GM23248 (cell line): ENCODE results near the gene NTRK2. TPM values are rescaled to one million over a fixed set of nuclear protein-coding genes. Genes with fewer than 3 reads are reported as not detected.

Experiments used
- DNase-seq: peaks from one replicate; pipeline ENCODE4 v3.0.0-alpha.2; 2015
- H2AFZ ChIP-seq: fragments of 200-600 bp; sonication (generic); 2 replicates; pipeline ENCODE4 v1.6.1; 2016; ENCODE audit warnings: antibody characterized with exemption
- H3F3A ChIP-seq: fragments of 200-600 bp; sonication (generic); 2 replicates; pipeline ENCODE4 v1.6.1; 2016; ENCODE audit warnings: mild to moderate bottlenecking, antibody characterized with exemption, mixed run types; ENCODE audit not compliant: insufficient read depth
- H3K27ac ChIP-seq: fragments of 200-600 bp; sonication (generic); 2 replicates; pipeline ENCODE4 v1.5.1; 2016; ENCODE audit warnings: mild to moderate bottlenecking
- H3K27me3 ChIP-seq: fragments of 200-600 bp; sonication (generic); replicated peaks from 2 replicates; pipeline ENCODE4 v1.6.1; 2016; ENCODE audit warnings: mild to moderate bottlenecking; ENCODE audit not compliant: insufficient read depth
- H3K36me3 ChIP-seq: fragments of 200-600 bp; sonication (generic); 2 replicates; pipeline ENCODE4 v1.6.1; 2016; ENCODE audit warnings: low read depth, mild to moderate bottlenecking
- H3K4me1 ChIP-seq: fragments of 200-600 bp; sonication (generic); 2 replicates; pipeline ENCODE4 v1.6.1; 2016; ENCODE audit warnings: mild to moderate bottlenecking; ENCODE audit not compliant: insufficient read depth
- H3K4me2 ChIP-seq: fragments of 200-600 bp; sonication (generic); one replicate; pipeline ENCODE4 v1.6.1; 2016; ENCODE audit warnings: mild to moderate bottlenecking; ENCODE audit not compliant: unreplicated experiment
- H3K4me3 ChIP-seq: fragments of 200-600 bp; sonication (generic); 2 replicates; pipeline ENCODE4 v1.5.1; 2016; ENCODE audit warnings: mild to moderate bottlenecking
- H3K79me2 ChIP-seq: fragments of 200-600 bp; sonication (generic); 2 replicates; pipeline ENCODE4 v1.6.1; 2016; ENCODE audit warnings: mild to moderate bottlenecking; ENCODE audit not compliant: insufficient read depth
- H3K9ac ChIP-seq: fragments of 200-600 bp; sonication (generic); 2 replicates; pipeline ENCODE4 v1.6.1; 2016; ENCODE audit warnings: mild to moderate bottlenecking
- H3K9me2 ChIP-seq: fragments of 200-600 bp; sonication (generic); 2 replicates; pipeline ENCODE4 v1.6.1; 2016; ENCODE audit warnings: mixed run types, mild to moderate bottlenecking, moderate library complexity; ENCODE audit not compliant: insufficient read depth
- H3K9me3 ChIP-seq: fragments of 200-600 bp; sonication (generic); one replicate; pipeline ENCODE4 v1.6.1; 2017; ENCODE audit warnings: low read depth
- H4K20me1 ChIP-seq: fragments of 200-600 bp; sonication (generic); 2 replicates; pipeline ENCODE4 v1.6.0; 2016; ENCODE audit not compliant: insufficient read depth
- EZH2 ChIP-seq: fragments of 200-600 bp; sonication (generic); IDR thresholded peaks from 2 replicates; pipeline ENCODE4 v1.6.1; 2018; ENCODE audit warnings: antibody characterized with exemption, mild to moderate bottlenecking; ENCODE audit not compliant: insufficient read depth, poor library complexity, severe bottlenecking
- EZH2phosphoT487 ChIP-seq: fragments of 200-600 bp; sonication (generic); IDR thresholded peaks from 2 replicates; pipeline ENCODE4 v1.6.1; 2018; ENCODE audit warnings: antibody characterized with exemption, moderate library complexity, mild to moderate bottlenecking, low read depth; ENCODE audit not compliant: insufficient read depth
- WGBS, 2 experiments: methylation state at CpG; one replicate each; pipeline ENCODE4 v1.1.6; 2015 to 2017; ENCODE audit warnings: low lambda C conversion rate in 2 of 2, low coverage in 1 of 2; ENCODE audit errors: missing lambda C conversion rate in 2 of 2; 5-methylcytosine and 5-hydroxymethylcytosine counted together
- in situ Hi-C: fragments of 300-500 bp; cut with MboI; formaldehyde crosslinking; loops from 2 replicates; pipeline ENCODE4 v1.15.0; 2020
- polyA plus RNA-seq: library from polyadenylated mRNA; unstranded; fragments of >200 nt; fragmentation: Nextera tagmentation; extraction: Ambion mirVana; gene quantifications from 2 replicates; pipeline ENCODE4 v1.2.1, GENCODE V29; 2016
- total RNA-seq: library from RNA; depleted of rRNA; stranded (reverse); fragments of >200 nt; shearing (Covaris generic); gene quantifications from 2 replicates; pipeline ENCODE4 v1.2.3, GENCODE V29; 2014

Gene NTRK2
- total and polyA plus RNA-seq, 2 experiments from 2014 or later, result not detected

DNA sequence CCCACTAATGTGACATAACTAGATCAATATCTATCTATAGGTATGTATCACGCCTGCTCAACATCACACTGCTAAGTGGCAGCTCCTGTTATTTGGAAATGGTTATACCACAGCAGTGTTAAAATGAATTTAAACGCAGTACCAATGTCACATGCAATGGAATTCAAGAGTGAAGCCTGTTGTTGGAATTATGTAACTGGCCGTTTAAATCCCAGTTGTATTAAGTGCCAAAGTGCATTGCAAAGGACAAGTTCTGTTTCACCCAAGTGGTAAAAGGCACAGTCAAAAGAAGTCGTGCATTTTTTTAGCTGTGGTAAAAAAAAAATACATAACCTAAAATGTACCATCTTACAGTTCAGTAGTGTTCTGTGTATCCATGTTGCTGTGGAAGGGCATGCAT lies 4.3 kb downstream of the NTRK2 start:
- DNase-seq, result no peak
- peaks cover 47% of the 10 kb centered on the region for H3K27me3 ChIP-seq
- no peaks in the 10 kb centered on the region for H3K9me3 ChIP-seq
- H3K9me2 ChIP-seq, result no peaks in the 10 kb centered on the region
- H3K4me1 ChIP-seq, result no peaks in the 10 kb centered on the region
- H3K4me3 ChIP-seq, result no peak overlapping the region
- H3K79me2 ChIP-seq, result no peaks in the 10 kb centered on the region
- in situ Hi-C loops, result no loop called here
- H4K20me1 ChIP-seq, result no peaks in the 10 kb centered on the region
- no peak for TF ChIP-seq EZH2
- no peak for TF ChIP-seq EZH2phosphoT487
- no peak overlapping the region for H3K4me2 ChIP-seq
- 14% methylated on average over 4 of the region's 4 CpGs for WGBS, 2 experiments
- H2AFZ ChIP-seq, result no peak overlapping the region
- no peak overlapping the region for H3K27ac ChIP-seq
- no peak overlapping the region for H3K9ac ChIP-seq
- H3F3A ChIP-seq, result no peaks in the 10 kb centered on the region
- H3K36me3 ChIP-seq, result no peaks in the 10 kb centered on the region

DNA sequence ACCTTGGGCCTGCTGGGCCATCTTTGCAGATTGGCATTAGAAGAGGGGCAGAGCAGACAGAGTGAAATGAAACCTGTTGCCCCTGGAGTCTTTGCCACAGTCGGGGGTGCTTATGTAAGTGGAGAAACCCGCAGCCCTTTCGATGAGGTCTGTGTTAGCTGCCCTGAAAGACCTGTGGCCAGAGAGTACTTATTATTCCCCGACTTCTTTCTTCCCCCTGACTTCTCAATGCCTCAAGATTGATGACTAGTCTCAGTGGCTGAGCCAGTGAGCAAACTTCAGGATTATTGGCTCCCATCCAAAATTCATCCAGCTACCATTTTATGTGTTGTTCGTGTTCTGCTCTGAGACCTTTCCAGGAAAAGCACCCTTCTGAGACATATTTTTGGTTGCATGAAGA lies 7.6 kb downstream of the NTRK2 start:
- 49 to 61% methylated on average over 5 of the region's 5 CpGs for WGBS, 2 experiments
- Histone ChIP-seq H3K4me1 (no peaks in the 10 kb centered on the region), H4K20me1 (no peaks in the 10 kb centered on the region), H3K9me2 (no peaks in the 10 kb centered on the region), H3K4me3 (no peak overlapping the region), H3K9me3 (no peaks in the 10 kb centered on the region), H3K27me3 (peaks cover 17% of the 10 kb centered on the region; the same call in 1 of the 2 replicates), H3K36me3 (no peaks in the 10 kb centered on the region), H3K4me2 (no peak overlapping the region), H3F3A (no peaks in the 10 kb centered on the region), H3K9ac (no peak overlapping the region), H3K27ac (no peak overlapping the region), H2AFZ (no peak overlapping the region), H3K79me2 (no peaks in the 10 kb centered on the region)
- DNase-seq, result peak; percentile 5
- TF ChIP-seq EZH2 (no peak), EZH2phosphoT487 (no peak)
- in situ Hi-C loops, result loop anchor here (25.0 kb wide), 1 partner anchor 585 kb away; no protein-coding TSS in a partner anchor

DNA sequence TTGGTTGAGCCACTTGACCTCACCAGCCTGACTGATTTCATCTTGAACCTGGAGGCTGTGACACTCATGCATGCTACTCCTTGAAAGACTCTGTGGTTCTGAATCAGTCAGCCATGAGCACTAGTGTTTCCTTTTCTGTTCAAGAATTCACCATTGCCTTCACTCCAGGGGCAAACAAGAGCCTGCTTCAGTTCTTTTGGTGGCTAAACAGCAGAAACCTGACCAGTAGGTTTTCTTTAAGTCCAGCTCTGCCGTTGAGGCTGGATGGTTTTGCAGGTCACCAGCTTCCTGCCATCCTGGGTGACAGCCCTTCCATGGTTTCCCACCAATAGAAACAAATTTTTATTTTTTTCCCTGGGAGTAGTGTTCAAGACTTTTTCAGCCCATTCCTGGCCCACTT lies 10.0 kb downstream of the NTRK2 start:
- Histone ChIP-seq H3K4me3 (no peak overlapping the region), H3K4me2 (no peak overlapping the region), H3K9ac (no peak overlapping the region), H4K20me1 (no peaks in the 10 kb centered on the region), H3K4me1 (no peaks in the 10 kb centered on the region), H2AFZ (no peak overlapping the region), H3K27ac (no peak overlapping the region), H3K79me2 (no peaks in the 10 kb centered on the region), H3F3A (no peaks in the 10 kb centered on the region), H3K36me3 (no peaks in the 10 kb centered on the region), H3K9me2 (no peaks in the 10 kb centered on the region), H3K9me3 (no peaks in the 10 kb centered on the region), H3K27me3 (no peaks in the 10 kb centered on the region)
- no peak for TF ChIP-seq EZH2phosphoT487
- no peak for TF ChIP-seq EZH2
- in situ Hi-C loops, result loop anchor here (25.0 kb wide), 1 partner anchor 583 kb away; no protein-coding TSS in a partner anchor
- DNase-seq, result no peak
- 41 to 43% methylated on average over 1 of the region's 1 CpG for WGBS, 2 experiments

DNA sequence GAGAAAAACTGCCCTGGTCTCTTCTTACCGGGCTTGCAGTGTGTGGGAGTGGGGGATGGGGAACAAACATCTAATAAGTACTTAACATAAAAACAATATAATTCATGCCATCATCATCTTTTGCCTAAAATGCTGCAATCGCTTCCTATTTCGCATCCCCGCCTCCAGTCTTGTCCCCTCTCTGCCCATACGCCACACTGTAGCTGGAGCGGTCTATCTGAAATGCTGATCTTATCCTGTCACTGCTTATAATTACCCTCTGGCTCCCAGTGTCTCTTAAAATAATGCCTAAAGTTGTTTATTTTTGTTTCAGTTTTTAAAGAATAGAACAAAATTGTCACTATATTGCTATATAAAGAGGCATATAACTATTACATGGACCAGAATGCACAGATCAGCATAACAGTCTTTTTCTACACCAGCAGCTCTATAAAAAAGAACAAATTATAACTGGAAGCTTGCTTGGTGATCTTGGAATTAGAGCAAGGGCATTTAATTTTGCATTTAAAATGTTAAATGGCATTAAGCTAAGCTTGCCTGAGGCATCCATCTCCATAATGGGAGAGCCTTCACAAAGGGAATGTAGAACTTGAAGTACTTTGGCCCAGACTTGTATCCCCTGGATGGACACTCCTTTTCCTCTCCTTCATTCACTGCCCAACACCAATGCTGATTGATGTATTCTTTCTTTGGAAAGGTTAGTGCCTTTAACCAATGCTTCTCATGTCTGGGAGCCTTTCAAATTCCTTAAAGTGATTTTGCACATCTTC lies 12.2 kb downstream of the NTRK2 start:
- DNase-seq, result no peak
- Histone ChIP-seq H3K9me2 (no peaks in the 10 kb centered on the region), H3K9ac (no peak overlapping the region), H3K4me1 (no peaks in the 10 kb centered on the region), H3K27ac (no peak overlapping the region), H3K9me3 (no peaks in the 10 kb centered on the region), H3K4me2 (no peak overlapping the region), H3F3A (no peaks in the 10 kb centered on the region), H3K79me2 (no peaks in the 10 kb centered on the region), H3K4me3 (no peak overlapping the region), H2AFZ (no peak overlapping the region), H4K20me1 (no peaks in the 10 kb centered on the region), H3K27me3 (no peaks in the 10 kb centered on the region), H3K36me3 (no peaks in the 10 kb centered on the region)
- TF ChIP-seq EZH2phosphoT487 (no peak), EZH2 (no peak)
- 76 to 77% methylated on average over 6 of the region's 6 CpGs for WGBS, 2 experiments
- in situ Hi-C loops, result loop anchor here (25.0 kb wide), 1 partner anchor 581 kb away; no protein-coding TSS in a partner anchor
